ENCODE data around the gene CTDP1. TPM values are rescaled to one million over a fixed set of nuclear protein-coding genes. Genes with fewer than 3 reads are reported as not detected.
A peak's percentile ranks its signal among the peaks of the same experiment; 100 is the strongest.

CTDP1 gene
- total and polyA plus RNA-seq, 9 of the 15 experiments (the other 6 are each of a cell fraction or from before 2014, with no cell fraction given): 0.07 to 19.2 (median 4.0) TPM

- TF ChIP-seq, protein P1, sequence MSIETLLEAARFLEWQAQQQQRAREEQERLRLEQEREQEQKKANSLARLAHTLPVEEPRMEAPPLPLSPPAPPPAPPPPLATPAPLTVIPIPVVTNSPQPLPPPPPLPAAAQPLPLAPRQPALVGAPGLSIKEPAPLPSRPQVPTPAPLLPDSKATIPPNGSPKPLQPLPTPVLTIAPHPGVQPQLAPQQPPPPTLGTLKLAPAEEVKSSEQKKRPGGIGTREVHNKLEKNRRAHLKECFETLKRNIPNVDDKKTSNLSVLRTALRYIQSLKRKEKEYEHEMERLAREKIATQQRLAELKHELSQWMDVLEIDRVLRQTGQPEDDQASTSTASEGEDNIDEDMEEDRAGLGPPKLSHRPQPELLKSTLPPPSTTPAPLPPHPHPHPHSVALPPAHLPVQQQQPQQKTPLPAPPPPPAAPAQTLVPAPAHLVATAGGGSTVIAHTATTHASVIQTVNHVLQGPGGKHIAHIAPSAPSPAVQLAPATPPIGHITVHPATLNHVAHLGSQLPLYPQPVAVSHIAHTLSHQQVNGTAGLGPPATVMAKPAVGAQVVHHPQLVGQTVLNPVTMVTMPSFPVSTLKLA (conservative IDR thresholded peaks at IDR 0.05): peak; percentile 82 to 93
- TF ChIP-seq, protein P2, sequence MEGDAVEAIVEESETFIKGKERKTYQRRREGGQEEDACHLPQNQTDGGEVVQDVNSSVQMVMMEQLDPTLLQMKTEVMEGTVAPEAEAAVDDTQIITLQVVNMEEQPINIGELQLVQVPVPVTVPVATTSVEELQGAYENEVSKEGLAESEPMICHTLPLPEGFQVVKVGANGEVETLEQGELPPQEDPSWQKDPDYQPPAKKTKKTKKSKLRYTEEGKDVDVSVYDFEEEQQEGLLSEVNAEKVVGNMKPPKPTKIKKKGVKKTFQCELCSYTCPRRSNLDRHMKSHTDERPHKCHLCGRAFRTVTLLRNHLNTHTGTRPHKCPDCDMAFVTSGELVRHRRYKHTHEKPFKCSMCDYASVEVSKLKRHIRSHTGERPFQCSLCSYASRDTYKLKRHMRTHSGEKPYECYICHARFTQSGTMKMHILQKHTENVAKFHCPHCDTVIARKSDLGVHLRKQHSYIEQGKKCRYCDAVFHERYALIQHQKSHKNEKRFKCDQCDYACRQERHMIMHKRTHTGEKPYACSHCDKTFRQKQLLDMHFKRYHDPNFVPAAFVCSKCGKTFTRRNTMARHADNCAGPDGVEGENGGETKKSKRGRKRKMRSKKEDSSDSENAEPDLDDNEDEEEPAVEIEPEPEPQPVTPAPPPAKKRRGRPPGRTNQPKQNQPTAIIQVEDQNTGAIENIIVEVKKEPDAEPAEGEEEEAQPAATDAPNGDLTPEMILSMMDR (IDR thresholded peaks at IDR 0.05 in 2 of 3, conservative IDR thresholded peaks at IDR 0.05 in 1 of 3; ENCODE audit: insufficient read depth in 2 of 3, low read depth in 1 of 3, low read length in 3 of 3): peak in 1 of 3 experiments; percentile 7; a peak in 1 of 6 replicates
- TF ChIP-seq, protein P3, sequence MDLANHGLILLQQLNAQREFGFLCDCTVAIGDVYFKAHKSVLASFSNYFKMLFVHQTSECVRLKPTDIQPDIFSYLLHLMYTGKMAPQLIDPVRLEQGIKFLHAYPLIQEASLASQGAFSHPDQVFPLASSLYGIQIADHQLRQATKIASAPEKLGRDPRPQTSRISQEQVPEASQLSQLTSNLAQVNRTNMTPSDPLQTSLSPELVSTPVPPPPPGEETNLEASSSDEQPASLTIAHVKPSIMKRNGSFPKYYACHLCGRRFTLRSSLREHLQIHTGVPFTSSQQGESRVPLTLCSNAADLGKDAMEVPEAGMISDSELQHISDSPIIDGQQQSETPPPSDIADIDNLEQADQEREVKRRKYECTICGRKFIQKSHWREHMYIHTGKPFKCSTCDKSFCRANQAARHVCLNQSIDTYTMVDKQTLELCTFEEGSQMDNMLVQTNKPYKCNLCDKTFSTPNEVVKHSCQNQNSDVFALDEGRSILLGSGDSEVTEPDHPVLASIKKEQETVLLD (IDR thresholded peaks at IDR 0.05): peak; percentile 100
- TF ChIP-seq ZNF76 (CRISPR knock-in tag; IDR thresholded peaks at IDR 0.05; ENCODE audit: borderline replicate concordance) (0 out of 2 replicates have a peak, but pooled peaks have one; percentile 81), CEBPB (tag; IDR thresholded peaks at IDR 0.05) (0 out of 2 replicates have a peak, but pooled peaks have one; percentile 8), NBN (IDR thresholded peaks at IDR 0.05; ENCODE audit: low read depth) (peak; percentile 71; the same call in 1 of the 2 replicates), RB1 (IDR thresholded peaks at IDR 0.05; ENCODE audit: low read depth) (0 out of 2 replicates have a peak, but pooled peaks have one; percentile 3), ZNF696 (CRISPR knock-in tag; conservative IDR thresholded peaks at IDR 0.05) (no peak), SP1 (CRISPR knock-in tag; IDR thresholded peaks at IDR 0.05) (peak; percentile 29; the same call in 1 of the 2 replicates), ZNF584 (CRISPR knock-in tag; IDR thresholded peaks at IDR 0.05; ENCODE audit: low read depth) (no peak), E2F3 (CRISPR knock-in tag; IDR thresholded peaks at IDR 0.05) (peak; percentile 37; the same call in 1 of the 2 replicates), SMAD4 (CRISPR knock-in tag; conservative IDR thresholded peaks at IDR 0.05) (no peak), ZBTB12 (CRISPR knock-in tag; IDR thresholded peaks at IDR 0.05) (peak; percentile 99), FOXK1 (CRISPR knock-in tag; IDR thresholded peaks at IDR 0.05; ENCODE audit: borderline replicate concordance) (no peak; the same call in 1 of the 2 replicates), GTF2E2 (tag; IDR thresholded peaks at IDR 0.05) (no peak), GABPA (tag; conservative IDR thresholded peaks at IDR 0.05; ENCODE audit: low read depth) (peak; percentile 89), FIP1L1 (IDR thresholded peaks at IDR 0.05; ENCODE audit: low read depth, low read length, poor library complexity, severe bottlenecking) (peak; percentile 43), CSDE1 (IDR thresholded peaks at IDR 0.05) (peak in 1 of 2 experiments; percentile 91; a peak in 2 of 4 replicates), ZNF24 (IDR thresholded peaks at IDR 0.05) (peak; percentile 28; the same call in 1 of the 2 replicates), ZFP30 (CRISPR knock-in tag; IDR thresholded peaks at IDR 0.05; ENCODE audit: borderline replicate concordance) (no peak)
- TF ChIP-seq, protein P4, sequence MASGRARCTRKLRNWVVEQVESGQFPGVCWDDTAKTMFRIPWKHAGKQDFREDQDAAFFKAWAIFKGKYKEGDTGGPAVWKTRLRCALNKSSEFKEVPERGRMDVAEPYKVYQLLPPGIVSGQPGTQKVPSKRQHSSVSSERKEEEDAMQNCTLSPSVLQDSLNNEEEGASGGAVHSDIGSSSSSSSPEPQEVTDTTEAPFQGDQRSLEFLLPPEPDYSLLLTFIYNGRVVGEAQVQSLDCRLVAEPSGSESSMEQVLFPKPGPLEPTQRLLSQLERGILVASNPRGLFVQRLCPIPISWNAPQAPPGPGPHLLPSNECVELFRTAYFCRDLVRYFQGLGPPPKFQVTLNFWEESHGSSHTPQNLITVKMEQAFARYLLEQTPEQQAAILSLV (tag; IDR thresholded peaks at IDR 0.05): no peak
These were observed at the start of gene CTDP1 (continued) for GRCh38 chr18:79679552-79680099.
